Keratinocyte (primary cell): Measurements from ENCODE around the gene CACNA1S.

Source experiments
- CTCF ChIP-seq, 3 experiments: IDR thresholded peaks in 1 of 3; conservative IDR thresholded peaks in 1 of 3; optimal IDR thresholded peaks in 1 of 3; 2 replicates in 2 of 3; 3 replicates in 1 of 3; pipeline versions ENCODE3 to v1.5.1; 2011; ENCODE audit warnings: low read length in 3 of 3, mild to moderate bottlenecking in 3 of 3, moderate library complexity in 2 of 3, control low read depth in 1 of 3, inconsistent platforms in 1 of 3; ENCODE audit not compliant: insufficient read depth in 2 of 3; ENCODE audit errors: extremely low read depth in 1 of 3
- EZH2 ChIP-seq: IDR thresholded peaks from one replicate; pipeline ENCODE4 v1.6.1; 2012; ENCODE audit warnings: inconsistent platforms, mild to moderate bottlenecking, low read length, moderate library complexity

- TF ChIP-seq CTCF (optimal IDR thresholded peaks at IDR 0.05 in 1 of 3, IDR thresholded peaks at IDR 0.05 in 1 of 3, conservative IDR thresholded peaks at IDR 0.05 in 1 of 3; ENCODE audit: extremely low read depth in 1 of 3, insufficient read depth in 2 of 3, low read length in 3 of 3): no peak
- TF ChIP-seq EZH2: no peak
These were observed 8.6 kb downstream of the CACNA1S start for GRCh38 chr1:201103666-201104065.
